HL-60/S4 (cell line): ENCODE results near the gene COMMD1.
"Not testable (repeated sequence)": the region's sequence is repeated elsewhere in the genome, so short reads cannot be mapped to it uniquely, and the experiment has no call there.

Experiments
- in situ Hi-C: fragments of 300-500 bp; cut with MboI; formaldehyde crosslinking; loops from 2 replicates; pipeline ENCODE4 v1.14.3; 2022; ENCODE audit warnings: low sequenced_read_pairs

The COMMD1 gene

DNA sequence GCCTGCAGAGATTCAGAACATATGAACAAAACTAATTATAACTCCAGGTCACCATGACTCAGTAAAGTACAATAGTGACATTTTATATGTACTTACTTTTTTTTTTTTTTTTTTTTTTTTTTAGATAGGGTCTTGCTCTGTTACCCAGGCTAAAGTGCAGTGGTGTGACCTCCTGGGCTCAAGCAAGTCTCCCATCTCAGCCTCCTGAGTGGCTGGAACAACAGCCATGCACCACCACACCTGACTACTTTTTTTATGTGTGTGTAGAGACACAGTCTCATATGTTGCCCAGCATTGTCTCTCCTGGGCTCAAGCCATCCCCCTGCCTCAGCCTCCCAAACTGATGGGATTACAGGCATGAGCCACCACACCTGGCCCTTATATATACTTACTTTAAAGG, 159.8 kb downstream of the COMMD1 start:
- in situ Hi-C loops = no loop called here

- in situ Hi-C loops = no loop called here
These were observed 165.7 kb downstream of the COMMD1 start for GRCh38 chr2:62071126-62071598.

- in situ Hi-C loops = no loop called here
These were observed 166.5 kb downstream of the COMMD1 start for GRCh38 chr2:62071760-62072680.

DNA sequence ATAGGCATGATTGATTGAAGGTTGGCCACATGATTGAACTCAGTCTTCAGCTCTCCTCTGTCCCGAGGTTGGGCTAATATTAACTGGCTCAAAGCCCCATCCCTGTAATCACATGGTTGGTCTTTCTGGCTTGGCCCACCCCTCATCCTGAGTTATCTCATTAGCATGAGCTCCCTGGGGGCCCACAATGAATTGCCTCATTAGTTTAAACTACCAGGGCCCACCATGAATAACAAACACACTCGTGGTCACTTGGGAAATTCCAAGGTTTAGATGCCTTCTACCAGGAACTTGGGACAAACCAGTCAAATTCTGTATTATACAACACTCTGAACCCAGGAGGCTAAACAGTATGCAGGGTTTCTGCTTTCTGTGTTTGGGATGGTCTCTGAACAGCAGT, 168.8 kb downstream of the COMMD1 start:
- in situ Hi-C loops = no loop called here

DNA sequence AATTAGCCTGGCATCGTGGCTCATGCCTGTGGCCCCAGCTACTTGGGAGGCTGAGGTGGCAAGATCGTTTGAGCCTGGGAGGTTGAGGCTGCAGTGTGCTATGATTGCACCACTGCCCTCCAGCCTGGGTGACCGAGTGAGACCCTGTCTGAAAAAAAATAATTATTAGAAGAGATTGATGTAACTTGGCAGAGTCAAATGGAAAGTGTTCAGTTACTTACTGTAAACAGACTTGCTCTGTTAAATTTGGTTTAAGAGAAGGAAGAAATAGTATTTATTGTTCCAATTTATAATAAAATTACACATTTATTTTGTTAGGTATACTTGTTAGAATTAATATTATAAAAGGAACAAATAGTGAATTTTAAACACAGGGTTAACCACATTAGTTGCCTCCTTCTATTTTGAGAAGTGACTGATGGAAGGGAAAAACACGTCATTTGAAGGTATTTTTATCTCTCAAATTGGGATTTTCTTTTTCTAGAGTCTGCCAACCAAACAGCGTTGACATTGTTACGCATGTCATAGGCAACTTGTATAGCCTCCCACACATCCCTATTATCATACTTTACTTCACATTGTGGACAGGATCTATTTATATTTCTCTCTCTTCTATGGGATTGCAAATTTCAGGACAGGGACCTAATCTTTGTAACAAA, 171.6 kb downstream of the COMMD1 start:
- in situ Hi-C loops = no loop called here

GRCh38 chr2:62084801-62085200, 179.3 kb downstream of the COMMD1 start:
- in situ Hi-C loops = no loop called here

- in situ Hi-C loops = no loop called here
These were observed 184.2 kb downstream of the COMMD1 start for GRCh38 chr2:62089658-62090057.

- in situ Hi-C loops = no loop called here
These were observed 186.0 kb downstream of the COMMD1 start for GRCh38 chr2:62091471-62091870.

DNA sequence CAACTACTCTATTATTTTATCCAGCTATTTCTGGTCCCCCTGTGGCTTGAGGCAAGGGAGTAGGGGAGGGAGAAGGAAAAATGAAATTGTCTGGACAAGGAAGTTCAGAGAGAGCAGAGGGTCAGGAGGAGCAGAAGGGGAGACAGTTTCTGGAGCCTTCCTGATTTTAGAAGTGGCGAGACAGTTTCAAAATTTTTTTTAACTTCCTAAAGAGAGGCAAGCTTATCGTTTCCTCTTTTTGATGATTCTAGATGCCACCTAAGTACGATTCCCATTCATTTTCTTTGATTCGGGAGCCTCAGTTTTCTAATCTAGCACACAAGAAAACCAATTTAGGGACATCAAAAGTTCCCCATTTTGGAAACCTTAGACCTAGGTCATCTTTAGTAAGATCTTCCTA, 193.6 kb downstream of the COMMD1 start:
- in situ Hi-C loops = no loop called here

DNA sequence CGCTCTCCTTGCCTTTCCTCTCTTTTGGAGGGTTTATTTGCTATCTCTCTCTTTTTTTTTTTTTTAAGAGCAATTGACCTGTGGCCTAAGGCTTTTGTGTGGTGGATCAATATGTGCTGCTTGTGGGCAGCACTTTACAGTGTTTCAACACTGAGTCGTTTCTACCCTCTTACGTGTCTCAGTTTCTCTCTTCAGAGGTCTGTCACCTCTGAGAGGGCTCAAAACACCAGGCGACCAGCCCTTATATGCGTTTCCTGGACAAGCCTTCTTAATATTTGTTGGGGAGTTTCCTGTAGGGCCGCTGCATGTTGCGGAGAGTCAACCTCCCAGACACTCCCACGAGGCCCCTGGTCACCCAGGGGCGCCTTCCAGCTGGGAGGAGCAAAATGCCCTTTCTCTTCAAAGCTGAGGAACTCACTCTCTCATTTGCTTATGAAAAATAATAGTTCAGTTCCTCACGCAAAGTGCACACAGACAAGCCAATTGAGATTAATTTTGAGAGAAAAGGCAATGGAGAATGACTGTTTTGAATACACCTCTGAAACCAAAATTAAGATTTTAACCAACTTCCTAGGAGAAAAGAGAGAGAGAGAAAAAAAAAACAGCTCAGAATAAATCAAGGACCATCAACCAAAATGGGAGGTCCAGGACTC, 194.2 kb downstream of the COMMD1 start:
- in situ Hi-C loops = no loop called here

DNA sequence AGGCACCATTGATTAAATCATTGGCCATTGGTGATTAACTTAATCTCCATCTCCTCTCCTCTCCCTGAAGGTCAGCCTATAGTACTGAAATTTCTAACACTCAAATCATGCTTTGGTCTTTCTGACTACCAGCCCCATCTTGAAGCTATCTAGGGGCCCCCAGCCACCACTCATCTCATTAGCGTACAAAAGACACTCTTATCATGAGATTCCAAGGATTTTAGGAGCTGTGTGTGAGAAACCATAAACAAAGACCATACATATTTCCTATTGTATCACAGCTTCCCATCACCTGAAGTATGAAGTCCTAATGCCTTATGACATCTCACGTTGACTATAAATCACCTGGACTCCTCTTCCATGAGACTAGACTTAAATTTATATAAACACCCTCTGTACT, 196.4 kb downstream of the COMMD1 start:
- in situ Hi-C loops = no loop called here

DNA sequence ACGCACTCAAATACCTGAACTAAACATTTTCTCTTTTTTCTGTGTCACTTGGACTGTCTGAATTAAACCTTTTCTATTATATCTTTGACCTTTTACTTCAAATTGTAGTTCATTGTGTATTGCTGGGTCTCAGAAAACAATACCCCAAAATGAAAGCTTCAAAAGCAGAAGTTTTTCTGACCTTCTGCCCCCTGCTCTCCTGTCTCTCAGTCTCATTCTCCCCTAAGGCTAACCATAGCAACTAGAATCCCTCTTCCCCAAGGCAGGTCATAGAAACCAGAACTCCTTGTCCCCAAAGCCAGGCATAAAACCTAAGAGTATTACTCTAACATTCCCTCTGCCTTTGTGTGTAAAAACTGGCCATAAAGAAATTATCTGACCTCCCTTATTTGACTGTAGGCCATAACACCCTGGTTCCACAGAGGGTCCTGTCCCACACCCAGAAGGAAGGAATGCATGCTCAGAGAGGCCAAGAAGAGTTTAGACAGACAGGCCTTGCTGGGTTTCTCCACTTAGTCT, 197.0 kb downstream of the COMMD1 start:
- in situ Hi-C loops = no loop called here

DNA sequence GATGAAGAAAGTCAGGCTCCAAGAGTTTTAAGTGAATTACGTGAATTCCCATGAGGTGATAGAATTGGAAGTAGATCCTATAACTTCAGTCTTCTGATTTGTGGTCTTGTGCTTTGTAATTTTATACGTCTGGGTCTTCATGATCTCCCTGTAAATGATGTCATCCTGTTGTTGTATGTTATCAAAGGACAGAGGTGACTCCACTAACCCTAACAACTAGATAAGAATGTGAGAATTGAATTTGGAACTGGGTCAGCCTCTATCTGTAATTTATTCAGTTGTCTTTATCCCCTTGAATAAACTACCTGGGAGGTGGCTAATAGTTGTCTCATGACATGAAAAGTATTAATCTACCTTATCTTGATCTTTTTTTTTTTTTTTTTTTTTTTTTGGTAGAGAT, 204.1 kb downstream of the COMMD1 start:
- in situ Hi-C loops = no loop called here

GRCh38 chr2:62110415-62111025, 205.0 kb downstream of the COMMD1 start:
- in situ Hi-C loops = no loop called here

GRCh38 chr2:62112179-62112578, 206.7 kb downstream of the COMMD1 start:
- in situ Hi-C loops = no loop called here

- in situ Hi-C loops = no loop called here
These were observed 209.1 kb downstream of the COMMD1 start for GRCh38 chr2:62114564-62114963.

- in situ Hi-C loops = no loop called here
These were observed 211.5 kb downstream of the COMMD1 start for GRCh38 chr2:62116983-62117382.

- in situ Hi-C loops = no loop called here
These were observed 212.7 kb downstream of the COMMD1 start for GRCh38 chr2:62118160-62118559.

DNA sequence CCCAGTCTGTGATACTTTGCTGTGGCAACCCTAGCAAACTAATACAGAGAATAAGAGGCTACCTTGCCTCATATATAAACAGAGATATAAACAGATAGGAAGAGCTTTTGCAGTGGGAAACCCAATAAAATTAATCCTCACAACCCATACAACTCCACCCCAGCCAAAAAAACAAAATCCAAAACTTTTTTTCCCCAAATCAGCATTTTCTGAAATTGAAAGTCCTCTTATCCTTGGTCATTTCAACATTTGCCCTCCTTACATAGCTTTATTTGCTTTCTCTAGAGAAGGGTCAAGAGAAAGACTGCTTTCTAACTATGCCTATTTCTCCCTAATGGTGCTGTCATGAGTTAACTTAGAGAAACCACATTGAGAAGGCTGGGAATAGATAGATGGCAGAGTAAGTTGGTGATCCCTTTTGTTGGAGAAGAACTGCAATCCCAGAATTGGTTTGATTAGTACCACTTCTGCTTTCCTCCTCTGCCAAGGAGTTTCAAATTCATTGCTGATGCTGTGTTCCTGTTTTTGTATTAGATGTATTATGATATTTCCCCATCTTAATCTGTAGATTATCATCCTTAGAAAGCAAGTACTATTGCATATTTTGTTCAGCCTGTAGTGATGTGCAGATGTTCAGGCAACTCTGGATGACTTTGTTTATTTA, 214.0 kb downstream of the COMMD1 start:
- in situ Hi-C loops = no loop called here

DNA sequence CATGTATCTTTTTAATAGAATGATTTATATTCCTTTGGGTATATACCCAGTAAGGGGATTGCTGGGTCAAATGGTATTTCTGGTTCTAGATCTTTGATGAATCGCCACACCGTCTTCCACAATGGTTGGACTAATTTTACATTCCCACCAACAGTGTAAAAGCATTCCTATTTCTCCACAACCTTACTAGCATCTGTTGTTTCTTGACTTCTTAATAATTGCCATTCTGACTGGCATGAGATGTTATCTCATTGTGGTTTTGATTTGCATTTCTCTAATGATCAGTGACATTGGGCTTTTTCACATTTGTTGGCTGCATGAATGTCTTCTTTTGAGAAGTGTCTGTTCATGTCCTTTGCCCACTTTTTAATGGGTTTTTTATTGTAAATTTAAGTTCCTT, 220.8 kb downstream of the COMMD1 start:
- in situ Hi-C loops = not testable (repeated sequence)
